Measurements from ENCODE around the gene MZB1.
"Not testable (repeated sequence)": the region's sequence is repeated elsewhere in the genome, so short reads cannot be mapped to it uniquely, and the experiment has no call there.

The MZB1 gene

GRCh38 chr5:139391570-139392323 lies 2.0 kb upstream of the MZB1 start:
- DNase-seq: no peak

GRCh38 chr5:139390639-139391569 lies 1.2 kb upstream of the MZB1 start:
- DNase-seq: no peak

- no peak for DNase-seq
Observed at GRCh38 chr5:139388198-139388821, 1.4 kb downstream of the MZB1 start.

GRCh38 chr5:139387611-139388197 lies 2.0 kb downstream of the MZB1 start:
- no peak for DNase-seq

- not testable (repeated sequence) for DNase-seq
Observed at GRCh38 chr5:139386956-139387355, 2.8 kb downstream of the MZB1 start.

- no peak for DNase-seq
Observed at GRCh38 chr5:139386050-139386438, 3.7 kb downstream of the MZB1 start.

- no peak for DNase-seq
Observed at GRCh38 chr5:139385061-139386049, 4.4 kb downstream of the MZB1 start.

GRCh38 chr5:139384591-139385051 lies 5.1 kb downstream of the MZB1 start:
- DNase-seq: no peak

GRCh38 chr5:139383993-139384590 lies 5.6 kb downstream of the MZB1 start:
- no peak for DNase-seq

GRCh38 chr5:139383275-139383992 lies 6.3 kb downstream of the MZB1 start, which contains the start of gene SLC23A1:
Gene SLC23A1, minus strand, starts transcription at chr5:139383297. Its CDS starts 44 bp downstream, at chr5:139383253.
- no peak for DNase-seq

GRCh38 chr5:139382807-139383206 lies 6.9 kb downstream of the MZB1 start:
- DNase-seq: no peak

- no peak for DNase-seq
Observed at GRCh38 chr5:139381837-139382761, 7.6 kb downstream of the MZB1 start.

GRCh38 chr5:139379626-139380449 lies 9.9 kb downstream of the MZB1 start:
- no peak for DNase-seq

GRCh38 chr5:139378941-139379361 lies 10.8 kb downstream of the MZB1 start:
- DNase-seq: no peak

GRCh38 chr5:139378101-139378825 lies 11.4 kb downstream of the MZB1 start:
- DNase-seq: no peak

- no peak for DNase-seq
Observed at GRCh38 chr5:139377226-139377625, 12.5 kb downstream of the MZB1 start.

GRCh38 chr5:139376364-139376763 lies 13.3 kb downstream of the MZB1 start:
- no peak for DNase-seq

GRCh38 chr5:139374909-139375308 lies 14.8 kb downstream of the MZB1 start:
- DNase-seq: no peak
